Measurements from ENCODE around the gene ACOT8. TPM values are rescaled to one million over a fixed set of nuclear protein-coding genes. Genes with fewer than 3 reads are reported as not detected.
A peak's percentile ranks its signal among the peaks of the same experiment; 100 is the strongest.
"Not testable (repeated sequence)": the region's sequence is repeated elsewhere in the genome, so short reads cannot be mapped to it uniquely, and the experiment has no call there.

Gene ACOT8
- total and polyA plus RNA-seq, 12 donors, result 33.7 to 134 (median 62.5) TPM

DNA sequence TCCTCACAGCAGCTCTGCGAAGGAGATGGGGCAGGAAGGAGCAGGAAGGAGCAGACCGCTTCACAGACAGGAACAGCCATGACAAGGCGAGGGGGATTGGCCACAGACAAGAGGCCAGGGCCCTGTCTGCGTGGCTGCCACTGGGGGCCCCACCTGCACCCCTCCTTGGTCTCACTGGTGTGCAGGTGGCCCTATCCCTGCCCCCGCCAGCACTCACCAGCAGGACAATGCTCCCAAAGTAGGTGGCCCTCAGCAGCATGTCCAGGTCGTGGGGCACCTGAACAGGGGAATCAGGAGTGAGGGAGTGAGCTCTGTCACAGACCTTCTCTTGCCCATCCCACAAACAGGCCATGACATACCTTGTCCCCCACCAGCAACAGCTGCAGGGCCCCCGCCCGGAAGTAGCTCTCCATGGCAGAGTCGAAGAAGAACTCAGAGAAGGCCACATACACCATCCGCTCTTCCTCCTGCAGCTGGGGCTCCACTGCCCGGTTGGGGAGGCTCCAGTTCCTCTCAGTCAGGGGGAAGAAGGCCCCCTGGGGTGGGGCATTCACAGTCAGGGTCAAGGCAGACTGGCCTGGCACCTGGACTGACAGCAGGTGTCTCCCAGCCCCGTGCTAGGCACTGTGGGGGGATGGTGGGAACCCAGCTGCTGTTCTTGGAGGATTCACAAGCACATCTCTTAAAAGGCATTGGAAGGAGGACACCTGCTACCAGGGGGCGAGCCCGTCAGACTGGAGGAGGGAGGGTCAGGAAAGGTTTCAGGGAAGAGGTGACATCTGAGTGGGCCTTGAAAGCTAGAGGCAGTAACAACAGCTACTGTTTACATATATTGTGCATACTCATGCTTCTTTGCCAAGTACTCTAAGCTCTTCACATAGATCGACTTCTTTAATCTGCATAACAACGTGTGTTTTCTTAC, 47.7 kb upstream of the ACOT8 start:
- 78 to 82% (median 80%) methylated on average over 12 to 16 of the region's 16 CpGs for WGBS, 4 donors
- peaks cover 0 to 80% of the 10 kb centered on the region in 2 donors for H3K36me3 ChIP-seq (replicated peaks in 1 of 2)
- H3K27ac ChIP-seq, result peak overlapping the region; percentile 75 to 90 (median 87)
- intact Hi-C loops (cut with DNase I), result no loop called here
- no peaks in the 10 kb centered on the region for H3K9me3 ChIP-seq (replicated peaks in 1 of 3)
- no peaks in the 10 kb centered on the region for H3K27me3 ChIP-seq
- peak in 2 of 7 donors; percentile 38 to 44 for DNase-seq
- no peak overlapping the region for H3K4me3 ChIP-seq
- peaks cover 8 to 16% of the 10 kb centered on the region in 2 donors for H3K4me1 ChIP-seq (replicated peaks in 1 of 2)
- TF ChIP-seq, protein P1, sequence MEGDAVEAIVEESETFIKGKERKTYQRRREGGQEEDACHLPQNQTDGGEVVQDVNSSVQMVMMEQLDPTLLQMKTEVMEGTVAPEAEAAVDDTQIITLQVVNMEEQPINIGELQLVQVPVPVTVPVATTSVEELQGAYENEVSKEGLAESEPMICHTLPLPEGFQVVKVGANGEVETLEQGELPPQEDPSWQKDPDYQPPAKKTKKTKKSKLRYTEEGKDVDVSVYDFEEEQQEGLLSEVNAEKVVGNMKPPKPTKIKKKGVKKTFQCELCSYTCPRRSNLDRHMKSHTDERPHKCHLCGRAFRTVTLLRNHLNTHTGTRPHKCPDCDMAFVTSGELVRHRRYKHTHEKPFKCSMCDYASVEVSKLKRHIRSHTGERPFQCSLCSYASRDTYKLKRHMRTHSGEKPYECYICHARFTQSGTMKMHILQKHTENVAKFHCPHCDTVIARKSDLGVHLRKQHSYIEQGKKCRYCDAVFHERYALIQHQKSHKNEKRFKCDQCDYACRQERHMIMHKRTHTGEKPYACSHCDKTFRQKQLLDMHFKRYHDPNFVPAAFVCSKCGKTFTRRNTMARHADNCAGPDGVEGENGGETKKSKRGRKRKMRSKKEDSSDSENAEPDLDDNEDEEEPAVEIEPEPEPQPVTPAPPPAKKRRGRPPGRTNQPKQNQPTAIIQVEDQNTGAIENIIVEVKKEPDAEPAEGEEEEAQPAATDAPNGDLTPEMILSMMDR (IDR thresholded peaks at IDR 0.05), result no peak
- TF ChIP-seq POLR2A (IDR thresholded peaks at IDR 0.05), result no peak

DNA sequence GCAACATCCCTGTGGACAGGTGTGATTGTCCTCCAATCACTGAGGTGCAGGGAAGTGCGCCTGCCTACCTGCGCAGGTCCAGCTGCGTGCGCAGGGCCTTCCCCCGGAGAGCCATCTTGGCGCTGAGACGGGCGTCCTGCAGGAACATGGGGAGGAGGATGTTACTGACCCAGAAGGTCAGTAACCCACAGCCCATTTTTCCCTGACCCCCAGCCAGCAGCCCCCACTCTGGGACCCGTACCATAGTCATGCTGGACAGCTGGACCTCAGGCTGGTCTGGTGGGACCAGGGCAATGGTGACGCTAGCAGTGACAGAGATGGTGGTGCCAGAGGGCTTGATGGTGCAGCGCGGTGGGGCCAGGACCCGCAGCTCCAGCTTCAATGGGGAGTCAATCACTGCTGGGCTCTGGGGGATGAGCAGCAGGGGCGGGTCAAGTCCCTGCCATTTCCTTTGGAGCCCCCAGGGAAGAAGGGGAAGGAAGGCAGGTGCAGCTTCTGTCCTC, 45.1 kb upstream of the ACOT8 start:
- no peak overlapping the region for H3K4me3 ChIP-seq
- H3K27me3 ChIP-seq, result no peaks in the 10 kb centered on the region
- no peak for DNase-seq
- peak overlapping the region in 3 of 5 donors; percentile 6 to 63 (median 47) for H3K27ac ChIP-seq
- no peaks in the 10 kb centered on the region for H3K9me3 ChIP-seq (replicated peaks in 1 of 3)
- TF ChIP-seq, protein P1 (IDR thresholded peaks at IDR 0.05), result no peak
- TF ChIP-seq POLR2A (IDR thresholded peaks at IDR 0.05), result peak in 1 of 2 donors; percentile 11
- 83 to 94% (median 92%) methylated on average over 4 to 14 of the region's 14 CpGs for WGBS, 4 donors
- peaks cover 8 to 16% of the 10 kb centered on the region in 2 donors for H3K4me1 ChIP-seq (replicated peaks in 1 of 2)
- intact Hi-C loops (cut with DNase I), result no loop called here
- peaks cover 0 to 93% of the 10 kb centered on the region in 2 donors for H3K36me3 ChIP-seq (replicated peaks in 1 of 2)

DNA sequence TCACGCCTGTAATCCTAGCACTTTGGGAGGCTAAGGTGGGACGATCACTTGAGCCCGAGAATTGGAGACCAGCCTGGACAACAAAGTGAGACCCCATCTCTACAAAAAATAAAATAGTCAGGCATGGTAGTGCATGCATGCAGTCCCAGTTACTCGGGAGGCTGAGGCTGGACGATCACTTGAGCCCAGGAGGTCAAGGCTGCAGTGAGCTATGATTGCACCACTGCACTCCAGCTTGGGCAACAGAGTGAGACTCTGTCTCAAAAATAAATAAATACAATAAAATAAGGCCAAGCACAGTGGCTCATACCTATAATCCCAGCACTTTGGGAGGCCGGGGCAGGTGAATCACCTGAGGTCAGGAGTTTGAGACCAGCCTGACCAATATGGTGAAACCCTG, 44.1 kb upstream of the ACOT8 start:
- H3K36me3 ChIP-seq (replicated peaks in 1 of 2), result peaks cover 0 to 97% of the 10 kb centered on the region in 2 donors
- WGBS, 4 donors, result 64 to 81% (median 79%) methylated on average over 6 of the region's 6 CpGs

DNA sequence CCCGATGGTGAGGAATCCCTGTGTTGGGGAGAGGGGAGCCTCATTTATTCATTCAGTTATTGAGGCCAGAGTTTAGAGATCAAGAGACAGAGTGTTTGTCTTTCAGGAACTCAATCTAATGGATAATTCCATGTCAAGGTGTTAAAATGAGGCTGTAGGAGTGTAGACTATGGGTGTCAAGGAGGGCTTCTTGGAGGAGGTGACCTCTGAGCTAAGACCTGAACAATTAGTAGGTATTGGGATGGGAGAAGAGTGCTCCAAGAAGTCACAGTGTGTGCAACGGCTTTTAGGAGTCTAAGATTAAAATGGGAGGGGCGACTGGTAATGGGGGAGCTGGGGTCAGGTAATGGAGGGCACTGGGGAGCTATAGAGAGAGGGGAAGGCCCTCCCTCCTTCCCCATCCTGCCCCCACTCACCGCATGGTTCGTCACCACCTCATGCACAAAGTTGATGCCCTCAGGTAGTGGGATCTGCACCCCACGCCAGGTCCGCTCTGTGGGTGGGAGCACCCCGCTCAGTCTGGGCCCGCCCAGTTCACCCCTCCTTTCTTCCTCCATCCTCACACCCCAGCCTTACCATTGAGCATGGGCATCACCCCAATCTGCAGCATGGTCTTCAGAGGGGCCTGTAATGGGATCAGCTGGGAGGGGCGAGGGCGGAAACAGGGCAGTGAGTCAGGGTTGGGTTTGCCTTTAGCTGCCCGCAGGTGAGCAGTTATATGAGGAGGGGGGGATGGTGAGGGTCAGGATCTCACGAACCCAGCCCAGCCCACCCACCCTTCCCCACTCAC, 42.0 kb upstream of the ACOT8 start:
- TF ChIP-seq, protein P1 (IDR thresholded peaks at IDR 0.05), result no peak
- no peak for TF ChIP-seq POLR2A (IDR thresholded peaks at IDR 0.05)
- DNase-seq, result no peak
- Histone ChIP-seq H3K27ac (no peak overlapping the region), H3K36me3 (replicated peaks in 1 of 2) (peaks cover 0 to 97% of the 10 kb centered on the region in 2 donors), H3K4me1 (replicated peaks in 1 of 2) (peaks cover 0 to 5% of the 10 kb centered on the region in 2 donors), H3K27me3 (no peaks in the 10 kb centered on the region), H3K9me3 (replicated peaks in 1 of 3) (no peaks in the 10 kb centered on the region), H3K4me3 (no peak overlapping the region)
- WGBS, 4 donors, result 84 to 88% (median 87%) methylated on average over 11 to 13 of the region's 13 CpGs
- intact Hi-C loops (cut with DNase I), result loop anchor here (5.0 kb wide), 2 partner anchors 43 to 53 kb away; no protein-coding TSS in a partner anchor

More for the DNA sequence above, 44.1 kb upstream of the ACOT8 start:
- peak in 2 of 7 donors; percentile 63 to 69 for DNase-seq
- H3K9me3 ChIP-seq (replicated peaks in 1 of 3); H3K4me3 ChIP-seq; intact Hi-C loops (cut with DNase I); H3K27me3 ChIP-seq: not testable (repeated sequence)
- peaks cover 8 to 16% of the 10 kb centered on the region in 2 donors for H3K4me1 ChIP-seq (replicated peaks in 1 of 2)
- H3K27ac ChIP-seq, result peak overlapping the region in 2 of 5 donors; percentile 6 to 47
